H1 (cell line): ENCODE results near the gene ATG5. TPM values are rescaled to one million over a fixed set of nuclear protein-coding genes. Genes with fewer than 3 reads are reported as not detected.
"Not testable (repeated sequence)": the region's sequence is repeated elsewhere in the genome, so short reads cannot be mapped to it uniquely, and the experiment has no call there.

ENCODE experiments used
- CTCF ChIA-PET: fragments of 300-600 bp; sonication (Branson Sonifier 250); formaldehyde crosslinking; loops from one replicate; lab custom pipeline; 2021; ENCODE audit not compliant: partially characterized antibody; lab: Charles Lee
- POLR2A ChIA-PET: fragments of 300-600 bp; sonication (Branson Sonifier 250); formaldehyde crosslinking; loops from one replicate; lab custom pipeline; 2021; ENCODE audit warnings: inconsistent platforms; ENCODE audit not compliant: partially characterized antibody; lab: Charles Lee
- DNase-seq, 2 experiments: peaks; one replicate each; pipeline versions ENCODE4 v3.0.0 to v3.0.0-alpha.2; 2010 to 2022; ENCODE audit warnings: low spot score in 2 of 2, low read depth in 1 of 2, mixed read lengths in 1 of 2
- FAIRE-seq: peaks from 2 replicates; lab custom pipeline; 2011; peaks lifted over from hg19 to GRCh38; lab: Jason Lieb, UNC
- H2AFZ ChIP-seq: 2 replicates; pipeline ENCODE4 v1.8.1; 2012; ENCODE audit warnings: low read length, inconsistent platforms
- H2AK5ac ChIP-seq: 2 replicates; pipeline ENCODE4 v1.6.1; 2013; ENCODE audit warnings: low read depth, low read length
- H2BK120ac ChIP-seq: replicated peaks from 2 replicates; pipeline ENCODE3; 2013; ENCODE audit warnings: low read depth, low read length, inconsistent platforms
- H2BK12ac ChIP-seq: 2 replicates; pipeline ENCODE4 v1.6.1; 2013; ENCODE audit warnings: low read depth, low read length
- H2BK15ac ChIP-seq: 2 replicates; pipeline ENCODE4 v1.6.1; 2013; ENCODE audit warnings: low read length
- H2BK20ac ChIP-seq: 2 replicates; pipeline ENCODE4 v1.6.1; 2013; ENCODE audit warnings: low read length
- H2BK5ac ChIP-seq: 2 replicates; pipeline ENCODE4 v1.6.1; 2013; ENCODE audit warnings: low read depth, low read length
- H3K14ac ChIP-seq: 2 replicates; pipeline ENCODE4 v1.6.1; 2013; ENCODE audit warnings: inconsistent platforms; ENCODE audit not compliant: insufficient read length
- H3K18ac ChIP-seq: 2 replicates; pipeline ENCODE4 v1.6.1; 2013; ENCODE audit warnings: low read length; ENCODE audit errors: extremely low read depth
- H3K23ac ChIP-seq: 2 replicates; pipeline ENCODE4 v1.6.1; 2013; ENCODE audit warnings: inconsistent platforms; ENCODE audit not compliant: insufficient read length
- H3K23me2 ChIP-seq: 2 replicates; pipeline ENCODE4 v1.6.1; 2013; ENCODE audit warnings: low read depth, low read length
- H3K27ac ChIP-seq: 2 replicates; pipeline ENCODE4 v1.6.1; 2011; ENCODE audit warnings: low read depth, low read length, inconsistent platforms
- H3K27me3 ChIP-seq, 4 experiments: replicated peaks in 1 of 4; 1 replicate in 1 of 4; 2 replicates in 3 of 4; pipeline versions ENCODE4 v1.6.1 to v1.8.1; 2011 to 2013; ENCODE audit warnings: low read length in 3 of 4, mild to moderate bottlenecking in 3 of 4, inconsistent platforms in 2 of 4, mixed read lengths in 2 of 4, moderate library complexity in 1 of 4; ENCODE audit not compliant: control insufficient read depth in 3 of 4, insufficient read depth in 3 of 4; ENCODE audit errors: extremely low read depth in 1 of 4
- H3K36me3 ChIP-seq, 4 experiments: 2 replicates each; pipeline versions ENCODE4 v1.6.1 to v1.8.1; 2011 to 2013; ENCODE audit warnings: mild to moderate bottlenecking in 4 of 4, low read length in 3 of 4, moderate library complexity in 2 of 4, control low read depth in 1 of 4, inconsistent platforms in 1 of 4; ENCODE audit not compliant: insufficient read depth in 4 of 4, control insufficient read depth in 2 of 4
- H3K4ac ChIP-seq: replicated peaks from 2 replicates; pipeline ENCODE3; 2013; ENCODE audit warnings: low read length, low read depth, mixed read lengths, inconsistent platforms; ENCODE audit not compliant: insufficient read length
- H3K4me1 ChIP-seq, 4 experiments: replicated peaks in 1 of 4; 1 replicate in 1 of 4; 2 replicates in 3 of 4; pipeline versions ENCODE4 v1.6.1 to v1.8.1; 2011 to 2013; ENCODE audit warnings: low read length in 3 of 4, inconsistent platforms in 2 of 4, mixed read lengths in 1 of 4; ENCODE audit not compliant: insufficient read depth in 4 of 4, control insufficient read depth in 3 of 4
- H3K4me2 ChIP-seq, 2 experiments: 2 replicates each; pipeline versions ENCODE4 v1.6.1 to v1.8.1; 2011 to 2013; ENCODE audit warnings: low read depth in 2 of 2, low read length in 2 of 2, control low read depth in 1 of 2, inconsistent platforms in 1 of 2, mild to moderate bottlenecking in 1 of 2; ENCODE audit not compliant: insufficient read depth in 1 of 2
- H3K4me3 ChIP-seq, 4 experiments: fragments of 200-600, 300-600 bp in 1 of 4; sonication (generic), shearing (Covaris generic), sonication (Bioruptor Twin) in 1 of 4; 2 replicates each; pipeline versions ENCODE4 v1.5.1 to v1.8.1; 2011 to 2016; ENCODE audit warnings: low read length in 4 of 4, low read depth in 3 of 4, control low read depth in 2 of 4, inconsistent platforms in 2 of 4, mild to moderate bottlenecking in 2 of 4, mixed read lengths in 1 of 4, moderate library complexity in 1 of 4; ENCODE audit not compliant: insufficient read depth in 2 of 4; ENCODE audit errors: extremely low read depth in 1 of 4
- H3K56ac ChIP-seq: replicated peaks from 2 replicates; pipeline ENCODE3; 2013; ENCODE audit warnings: low read depth, mild to moderate bottlenecking, mixed read lengths, low read length, inconsistent platforms; ENCODE audit not compliant: insufficient read length
- H3K79me1 ChIP-seq: 2 replicates; pipeline ENCODE4 v1.6.1; 2013; ENCODE audit warnings: low read depth, low read length, control low read depth
- H3K79me2 ChIP-seq, 2 experiments: 2 replicates each; pipeline versions ENCODE4 v1.6.1 to v1.8.1; 2012 to 2013; ENCODE audit warnings: low read length in 2 of 2, mild to moderate bottlenecking in 2 of 2, inconsistent platforms in 1 of 2; ENCODE audit not compliant: insufficient read depth in 2 of 2, control insufficient read depth in 1 of 2
- H3K9ac ChIP-seq, 4 experiments: replicated peaks in 1 of 4; 1 replicate in 1 of 4; 2 replicates in 3 of 4; pipeline versions ENCODE4 v1.6.1 to v1.8.1; 2011 to 2013; ENCODE audit warnings: low read depth in 3 of 4, low read length in 3 of 4, control low read depth in 2 of 4, mild to moderate bottlenecking in 2 of 4, moderate library complexity in 2 of 4, inconsistent platforms in 1 of 4; ENCODE audit errors: extremely low read depth in 1 of 4
- H3K9me3 ChIP-seq, 2 experiments: 2 replicates each; pipeline versions ENCODE4 v1.6.1 to v1.8.1; 2012 to 2013; ENCODE audit warnings: mild to moderate bottlenecking in 2 of 2, moderate library complexity in 2 of 2, control low read depth in 1 of 2, inconsistent platforms in 1 of 2, low read depth in 1 of 2, low read length in 1 of 2, mixed read lengths in 1 of 2; ENCODE audit not compliant: insufficient read depth in 2 of 2
- H4K20me1 ChIP-seq, 2 experiments: replicated peaks in 1 of 2; 2 replicates each; pipeline versions ENCODE3 to v1.8.1; 2011 to 2013; ENCODE audit warnings: inconsistent platforms in 2 of 2, low read length in 2 of 2, mild to moderate bottlenecking in 1 of 2; ENCODE audit not compliant: insufficient read depth in 2 of 2, control insufficient read depth in 1 of 2
- H4K5ac ChIP-seq: 2 replicates; pipeline ENCODE4 v1.6.1; 2013; ENCODE audit warnings: low read length, low read depth, mixed read lengths, inconsistent platforms; ENCODE audit not compliant: insufficient read length
- H4K8ac ChIP-seq: 2 replicates; pipeline ENCODE4 v1.8.0; 2013; ENCODE audit warnings: mild to moderate bottlenecking, moderate library complexity, low read length, inconsistent platforms; ENCODE audit not compliant: insufficient read depth; ENCODE audit errors: extremely low read depth
- H4K91ac ChIP-seq: replicated peaks from 2 replicates; pipeline ENCODE3; 2013; ENCODE audit warnings: low read length, mixed read lengths, inconsistent platforms; ENCODE audit not compliant: insufficient read length
- BCL11A ChIP-seq, 2 experiments: IDR thresholded peaks; one replicate each; pipeline ENCODE4 v1.6.1; 2011; ENCODE audit warnings: low read depth in 2 of 2, low read length in 2 of 2, mild to moderate bottlenecking in 2 of 2
- SIN3A ChIP-seq, 2 experiments: IDR thresholded peaks in 1 of 2; conservative IDR thresholded peaks in 1 of 2; 2 replicates each; pipeline ENCODE4 v1.6.1; 2011 to 2012; ENCODE audit warnings: low read length in 2 of 2, improper control_type of control experiment in 1 of 2, low read depth in 1 of 2, mild to moderate bottlenecking in 1 of 2
- TCF12 ChIP-seq: IDR thresholded peaks from 2 replicates; pipeline ENCODE4 v1.6.1; 2011; ENCODE audit warnings: low read depth, mild to moderate bottlenecking, low read length
- YY1 ChIP-seq: IDR thresholded peaks from 2 replicates; pipeline ENCODE4 v1.6.1; 2011; ENCODE audit warnings: low read depth, mild to moderate bottlenecking, low read length
- WGBS, 2 experiments: shearing (Covaris generic) in 1 of 2; methylation state at CpG; one replicate each; pipeline versions ENCODE4 v1.1.6 to v1.1.7; 2013 to 2015; ENCODE audit warnings: low lambda C conversion rate in 2 of 2, mixed read lengths in 2 of 2, inconsistent platforms in 1 of 2, low coverage in 1 of 2, missing lambda C conversion rate in 1 of 2; ENCODE audit not compliant: insufficient replicate concordance in 2 of 2, insufficient coverage in 1 of 2, insufficient read length in 1 of 2; ENCODE audit errors: extremely low coverage in 1 of 2, missing lambda C conversion rate in 1 of 2; 5-methylcytosine and 5-hydroxymethylcytosine counted together
- polyA plus RNA-seq, 7 experiments: library from polyadenylated mRNA; depleted of rRNA in 3 of 7; stranded (reverse) in 5 of 7; unstranded in 2 of 7; fragments of >200 nt in 5 of 7; fragments of 200-250 nt in 2 of 7; gene quantifications; 1 replicate in 5 of 7; 2 replicates in 1 of 7; 4 replicates in 1 of 7; pipeline versions ENCODE4 v1.2.1 to v1.2.3, GENCODE V29; 2011 to 2013; ENCODE audit warnings: missing spikeins in 2 of 7, mixed read lengths in 2 of 7
- total RNA-seq: library from RNA; stranded (reverse); fragmentation: NEBNext Ultra II Directional; extraction: Animal tissue kit (Norgen Biotek cat#: 25700); gene quantifications from 2 replicates; pipeline ENCODE4 v1.2.1, GENCODE V29; 2021

The ATG5 gene
- total and polyA plus RNA-seq, 2 of the 8 experiments (the other 6 are each of a cell fraction or from before 2014, with no cell fraction given), result 18.2 to 39.0 TPM

- TF ChIP-seq SIN3A (conservative IDR thresholded peaks at IDR 0.05 in 1 of 2, IDR thresholded peaks at IDR 0.05 in 1 of 2; ENCODE audit: low read depth in 1 of 2, low read length in 2 of 2) (no peak), BCL11A (IDR thresholded peaks at IDR 0.05; ENCODE audit: low read depth in 2 of 2, low read length in 2 of 2) (no peak), TCF12 (no peak), YY1 (no peak)
Measured at GRCh38 chr6:106252687-106253086, 72.9 kb downstream of the ATG5 start (continued).

DNA sequence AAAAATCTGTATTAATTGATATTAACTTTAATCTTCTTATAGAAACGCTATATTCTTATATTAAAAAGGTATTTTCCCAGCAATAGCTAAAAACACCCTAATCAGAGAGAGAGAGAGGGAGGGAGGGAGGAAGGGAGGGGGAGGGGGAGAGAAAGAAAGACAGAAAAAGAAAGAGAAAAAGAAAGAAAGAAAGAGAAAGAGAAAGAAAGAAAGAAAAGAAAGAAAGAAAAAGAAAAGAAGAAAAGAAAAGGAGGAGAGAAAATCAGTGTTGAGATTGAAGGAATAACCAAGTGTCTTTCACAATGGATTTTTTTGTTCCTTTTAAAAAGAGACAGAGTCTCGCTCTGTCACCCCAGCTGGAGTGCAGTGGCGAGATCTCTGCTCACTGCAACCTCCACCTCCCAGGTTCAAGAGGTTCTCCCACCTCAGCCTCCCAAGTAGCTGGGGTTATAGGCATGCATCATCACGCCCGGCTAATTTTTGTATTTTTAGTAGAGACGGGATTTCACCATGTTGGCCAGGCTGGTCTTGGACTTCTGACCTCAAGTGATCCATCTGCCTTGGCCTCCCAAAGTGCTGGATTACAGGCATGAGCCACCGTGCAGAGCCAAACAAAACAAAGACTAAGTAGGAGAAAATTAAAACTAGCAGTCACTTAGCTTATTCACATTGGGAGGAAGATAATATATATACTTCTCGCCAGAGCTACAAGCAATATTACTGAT lies 73.9 kb downstream of the ATG5 start:
- H4K91ac ChIP-seq, H3K4ac ChIP-seq, FAIRE-seq, H2BK15ac ChIP-seq, H2BK20ac ChIP-seq, H2BK12ac ChIP-seq, H3K14ac ChIP-seq, H2AFZ ChIP-seq, H3K9me3 ChIP-seq, H4K5ac ChIP-seq, H3K9ac ChIP-seq, H3K23ac ChIP-seq, H3K27ac ChIP-seq, H3K4me3 ChIP-seq, H3K27me3 ChIP-seq, H4K20me1 ChIP-seq, CTCF ChIA-PET, H4K8ac ChIP-seq, H3K4me2 ChIP-seq, POLR2A ChIA-PET, H2BK120ac ChIP-seq, H3K4me1 ChIP-seq, H3K79me1 ChIP-seq, H3K23me2 ChIP-seq, H2BK5ac ChIP-seq, DNase-seq, H3K56ac ChIP-seq, H2AK5ac ChIP-seq, H3K18ac ChIP-seq: not testable (repeated sequence)
- Histone ChIP-seq H3K79me2 (peaks cover 0 to 11% of the 10 kb centered on the region in 2 experiments; a peak in 1 of 4 replicates), H3K36me3 (peaks cover 0 to 11% (median 3%) of the 10 kb centered on the region in 4 experiments; a peak in 6 of 8 replicates)
- 94% methylated on average over 8 of the region's 8 CpGs; no CpG with 5 or more reads in 1 of the 2 experiments for WGBS, 2 experiments
